ENCODE data around the gene SRF.

The SRF gene

DNA sequence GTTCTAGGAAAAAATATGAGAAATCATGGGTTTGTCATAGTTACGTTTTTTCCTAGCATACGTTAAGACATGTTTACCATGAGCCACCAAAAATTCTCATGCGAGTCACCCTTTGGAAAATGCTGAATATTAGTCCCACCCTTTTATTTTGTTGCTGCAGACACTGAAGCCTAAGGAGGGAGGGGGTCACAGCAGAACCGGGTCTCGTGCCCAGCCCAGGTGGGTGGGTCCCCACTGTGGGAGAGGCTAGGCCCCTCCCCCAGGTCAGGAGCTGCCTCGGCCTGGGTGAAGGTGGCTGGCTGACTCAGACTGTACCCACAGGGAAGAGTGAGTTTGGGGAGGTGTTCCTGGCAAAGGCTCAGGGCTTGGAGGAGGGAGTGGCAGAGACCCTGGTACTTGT is 26.2 kb upstream of the SRF start:
- Histone ChIP-seq H3K36me3 (ENCODE audit: insufficient read depth, low read length) (no peaks in the 10 kb centered on the region), H3K9ac (ENCODE audit: low read length) (no peak overlapping the region), H3K4me2 (ENCODE audit: low read length) (no peak overlapping the region), H3K27ac (ENCODE audit: low read depth, low read length, poor library complexity, severe bottlenecking) (no peak overlapping the region), H3K9me3 (ENCODE audit: low read length) (no peaks in the 10 kb centered on the region), H3F3A (ENCODE audit: insufficient read depth, low read length) (no peaks in the 10 kb centered on the region), H3K9me2 (ENCODE audit: low read depth, low read length) (no peaks in the 10 kb centered on the region), H3K79me2 (ENCODE audit: insufficient read depth, low read length) (no peaks in the 10 kb centered on the region), H3K4me3 (ENCODE audit: low read depth, low read length, poor library complexity, severe bottlenecking) (no peak overlapping the region), H4K20me1 (ENCODE audit: insufficient read depth, low read length) (no peaks in the 10 kb centered on the region), H3K4me1 (ENCODE audit: insufficient read depth, low read length, severe bottlenecking) (peaks cover 9% of the 10 kb centered on the region), H2AFZ (ENCODE audit: low read length) (no peak overlapping the region), H3K27me3 (ENCODE audit: insufficient read depth, low read length) (no peaks in the 10 kb centered on the region)
- TF ChIP-seq EZH2 (IDR thresholded peaks at IDR 0.05; ENCODE audit: borderline replicate concordance, low read length), result no peak
- TF ChIP-seq, protein P1, sequence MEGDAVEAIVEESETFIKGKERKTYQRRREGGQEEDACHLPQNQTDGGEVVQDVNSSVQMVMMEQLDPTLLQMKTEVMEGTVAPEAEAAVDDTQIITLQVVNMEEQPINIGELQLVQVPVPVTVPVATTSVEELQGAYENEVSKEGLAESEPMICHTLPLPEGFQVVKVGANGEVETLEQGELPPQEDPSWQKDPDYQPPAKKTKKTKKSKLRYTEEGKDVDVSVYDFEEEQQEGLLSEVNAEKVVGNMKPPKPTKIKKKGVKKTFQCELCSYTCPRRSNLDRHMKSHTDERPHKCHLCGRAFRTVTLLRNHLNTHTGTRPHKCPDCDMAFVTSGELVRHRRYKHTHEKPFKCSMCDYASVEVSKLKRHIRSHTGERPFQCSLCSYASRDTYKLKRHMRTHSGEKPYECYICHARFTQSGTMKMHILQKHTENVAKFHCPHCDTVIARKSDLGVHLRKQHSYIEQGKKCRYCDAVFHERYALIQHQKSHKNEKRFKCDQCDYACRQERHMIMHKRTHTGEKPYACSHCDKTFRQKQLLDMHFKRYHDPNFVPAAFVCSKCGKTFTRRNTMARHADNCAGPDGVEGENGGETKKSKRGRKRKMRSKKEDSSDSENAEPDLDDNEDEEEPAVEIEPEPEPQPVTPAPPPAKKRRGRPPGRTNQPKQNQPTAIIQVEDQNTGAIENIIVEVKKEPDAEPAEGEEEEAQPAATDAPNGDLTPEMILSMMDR (IDR thresholded peaks at IDR 0.05; ENCODE audit: low read length), result no peak

DNA sequence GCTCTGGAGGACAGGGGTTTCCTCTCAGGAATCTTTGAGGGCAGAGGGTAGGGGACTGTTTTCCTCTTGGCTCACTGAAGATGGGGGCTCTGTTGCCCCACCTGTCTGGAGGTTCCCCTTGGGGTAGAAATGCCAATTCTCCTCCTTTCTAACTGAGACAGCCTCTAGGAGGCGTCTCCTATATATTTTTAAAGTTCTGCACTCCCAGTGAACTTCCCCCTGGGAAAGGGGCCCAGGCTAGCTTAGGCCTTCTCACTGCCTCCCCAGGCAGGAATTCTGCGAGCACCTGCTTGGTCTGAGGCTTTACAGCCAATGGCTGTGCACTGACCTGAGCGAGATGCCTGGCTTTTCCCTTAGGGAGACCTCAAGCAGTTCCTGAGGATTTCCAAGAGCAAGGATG is 24.8 kb upstream of the SRF start:
- Histone ChIP-seq H3K4me1 (ENCODE audit: insufficient read depth, low read length, severe bottlenecking) (peaks cover 9% of the 10 kb centered on the region), H3K4me3 (ENCODE audit: low read depth, low read length, poor library complexity, severe bottlenecking) (no peak overlapping the region), H3K79me2 (ENCODE audit: insufficient read depth, low read length) (no peaks in the 10 kb centered on the region), H3K27me3 (ENCODE audit: insufficient read depth, low read length) (no peaks in the 10 kb centered on the region), H3K27ac (ENCODE audit: low read depth, low read length, poor library complexity, severe bottlenecking) (no peak overlapping the region), H4K20me1 (ENCODE audit: insufficient read depth, low read length) (no peaks in the 10 kb centered on the region), H3K36me3 (ENCODE audit: insufficient read depth, low read length) (no peaks in the 10 kb centered on the region), H3K9me2 (ENCODE audit: low read depth, low read length) (no peaks in the 10 kb centered on the region), H3K9ac (ENCODE audit: low read length) (no peak overlapping the region), H3K9me3 (ENCODE audit: low read length) (no peaks in the 10 kb centered on the region), H3F3A (ENCODE audit: insufficient read depth, low read length) (no peaks in the 10 kb centered on the region), H3K4me2 (ENCODE audit: low read length) (no peak overlapping the region), H2AFZ (ENCODE audit: low read length) (no peak overlapping the region)
- no peak for TF ChIP-seq EZH2 (IDR thresholded peaks at IDR 0.05; ENCODE audit: borderline replicate concordance, low read length)
- TF ChIP-seq, protein P1 (IDR thresholded peaks at IDR 0.05; ENCODE audit: low read length), result no peak; the same call in 1 of the 2 replicates

DNA sequence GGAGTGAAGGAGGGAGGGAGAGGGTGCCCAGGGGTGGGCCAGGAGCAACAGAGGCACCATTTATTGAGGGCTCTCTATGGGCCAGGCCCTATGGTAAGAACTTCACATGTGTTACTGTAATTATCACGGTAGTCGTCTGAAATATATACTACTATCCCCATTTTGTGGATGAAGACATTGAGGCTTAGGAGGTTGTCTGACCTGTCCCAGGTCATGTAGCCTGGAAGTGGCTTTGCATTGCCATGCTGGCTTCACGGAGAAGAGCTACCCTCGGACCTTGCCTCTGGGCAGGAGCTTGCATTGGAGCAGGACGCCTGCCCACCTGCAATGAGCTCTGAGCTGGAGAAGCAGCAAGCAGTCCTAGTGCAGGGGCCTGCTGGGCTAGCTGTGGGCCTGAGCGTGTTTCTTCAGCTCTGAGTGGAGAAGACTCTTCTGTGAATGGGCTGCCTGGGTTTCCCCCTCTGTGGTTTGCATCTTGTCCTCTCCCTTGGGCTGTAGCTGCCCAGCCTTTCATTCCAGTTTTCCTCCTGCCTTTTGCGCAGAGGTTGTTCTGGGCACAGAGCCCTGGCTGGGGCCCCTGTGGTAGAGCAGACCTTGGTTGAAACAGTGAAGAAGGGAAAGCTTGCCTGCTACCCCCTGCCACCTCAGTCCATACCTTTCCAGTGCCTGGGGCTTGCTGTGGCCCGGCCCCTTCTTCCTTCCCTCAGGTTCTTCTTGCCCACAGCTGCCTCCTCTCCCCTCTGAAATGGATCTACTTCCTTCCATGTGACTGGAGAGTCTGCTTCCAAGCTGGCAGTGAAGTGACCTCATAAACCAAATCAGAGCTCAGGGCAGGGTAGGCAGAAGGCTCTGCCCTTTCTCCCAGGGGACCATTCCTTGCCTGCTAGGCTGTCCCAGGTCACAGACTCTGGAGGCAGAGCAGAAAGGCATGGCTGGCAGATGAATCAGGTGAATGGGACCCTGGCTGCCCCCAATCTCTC is 24.1 kb upstream of the SRF start:
- no peaks in the 10 kb centered on the region for H3K9me3 ChIP-seq (ENCODE audit: low read length)
- TF ChIP-seq, protein P1 (IDR thresholded peaks at IDR 0.05; ENCODE audit: low read length), result no peak
- TF ChIP-seq EZH2 (IDR thresholded peaks at IDR 0.05; ENCODE audit: borderline replicate concordance, low read length), result no peak
- no peak overlapping the region for H3K27ac ChIP-seq (ENCODE audit: low read depth, low read length, poor library complexity, severe bottlenecking)
- no peak overlapping the region for H3K4me2 ChIP-seq (ENCODE audit: low read length)
- H3K4me1 ChIP-seq (ENCODE audit: insufficient read depth, low read length, severe bottlenecking), result peaks cover 9% of the 10 kb centered on the region
- H3K4me3 ChIP-seq (ENCODE audit: low read depth, low read length, poor library complexity, severe bottlenecking), result no peak overlapping the region
- no peaks in the 10 kb centered on the region for H4K20me1 ChIP-seq (ENCODE audit: insufficient read depth, low read length)
- H3K9ac ChIP-seq (ENCODE audit: low read length), result no peak overlapping the region
- H3K36me3 ChIP-seq (ENCODE audit: insufficient read depth, low read length), result no peaks in the 10 kb centered on the region
- H3K27me3 ChIP-seq (ENCODE audit: insufficient read depth, low read length), result no peaks in the 10 kb centered on the region
- no peak overlapping the region for H2AFZ ChIP-seq (ENCODE audit: low read length)
- no peaks in the 10 kb centered on the region for H3K9me2 ChIP-seq (ENCODE audit: low read depth, low read length)
- H3K79me2 ChIP-seq (ENCODE audit: insufficient read depth, low read length), result no peaks in the 10 kb centered on the region
- H3F3A ChIP-seq (ENCODE audit: insufficient read depth, low read length), result no peaks in the 10 kb centered on the region

All from OCI-LY1 (cell line).